Stimulated activated CD4-positive, alpha-beta T cell treated with anti-CD3 and anti-CD28 coated beads, TNF-alpha, amount 100 ng/mL, for 48 hours (primary cell): ENCODE data around the gene CILP.
"Not testable (repeated sequence)": the region's sequence is repeated elsewhere in the genome, so short reads cannot be mapped to it uniquely, and the experiment has no call there.

Experiments used
- DNase-seq, 3 donors: peaks; one replicate each; pipeline ENCODE4 v3.0.0-alpha.2; 2020; ENCODE audit warnings: low read depth in 3 of 3

The CILP gene

GRCh38 chr15:65194826-65195547, 16.3 kb downstream of the CILP start:
- DNase-seq = no peak

- DNase-seq = no peak
Measured at GRCh38 chr15:65192016-65192415, 19.3 kb downstream of the CILP start.

- DNase-seq = no peak
Measured at GRCh38 chr15:65189102-65189740, 22.1 kb downstream of the CILP start.

GRCh38 chr15:65188472-65188871, 22.8 kb downstream of the CILP start:
- not testable (repeated sequence) for DNase-seq

GRCh38 chr15:65184868-65185717, 26.2 kb downstream of the CILP start, which contains the start of gene CLPX:
Gene CLPX (minus strand): TSS chr15:65185342. CDS start chr15:65185153, 189 bp downstream.
- peak; percentile 70 to 88 (median 88) for DNase-seq

GRCh38 chr15:65184305-65184867, 26.9 kb downstream of the CILP start:
- peak; percentile 6 to 27 (median 11) for DNase-seq

- DNase-seq = no peak
Measured at GRCh38 chr15:65183865-65184159, 27.5 kb downstream of the CILP start.

GRCh38 chr15:65182538-65182937, 28.7 kb downstream of the CILP start:
- DNase-seq = no peak

GRCh38 chr15:65181582-65182353, 29.5 kb downstream of the CILP start:
- not testable (repeated sequence) for DNase-seq

GRCh38 chr15:65180167-65180566, 31.1 kb downstream of the CILP start:
- no peak for DNase-seq

GRCh38 chr15:65177901-65178300, 33.4 kb downstream of the CILP start:
- DNase-seq = no peak

GRCh38 chr15:65176056-65176455, 35.2 kb downstream of the CILP start:
- no peak for DNase-seq

- no peak for DNase-seq
Measured at GRCh38 chr15:65175511-65175910, 35.8 kb downstream of the CILP start.

GRCh38 chr15:65174509-65174908, 36.8 kb downstream of the CILP start:
- DNase-seq = no peak

GRCh38 chr15:65172531-65172930, 38.7 kb downstream of the CILP start:
- DNase-seq = no peak

- no peak for DNase-seq
Measured at GRCh38 chr15:65171428-65171827, 39.8 kb downstream of the CILP start.

- no peak for DNase-seq
Measured at GRCh38 chr15:65165875-65166274, 45.4 kb downstream of the CILP start.

GRCh38 chr15:65164139-65164538, 47.1 kb downstream of the CILP start:
- DNase-seq = no peak

GRCh38 chr15:65163041-65163440, 48.2 kb downstream of the CILP start:
- no peak for DNase-seq

- DNase-seq = no peak
Measured at GRCh38 chr15:65156692-65157091, 54.6 kb downstream of the CILP start.

GRCh38 chr15:65154720-65155119, 56.6 kb downstream of the CILP start:
- DNase-seq = no peak

- no peak for DNase-seq
Measured at GRCh38 chr15:65147902-65148301, 63.4 kb downstream of the CILP start.
